Activated T-cell treated with anti-CD3 and anti-CD28 coated beads, Interleukin-2, amount 50 U/mL, for 72 hours (primary cell): ENCODE results near the gene UBTD2. TPM values are rescaled to one million over a fixed set of nuclear protein-coding genes. Genes with fewer than 3 reads are reported as not detected.

ENCODE experiments used
- ATAC-seq, 2 donors: fragments of 150-1000 bp; cut with Tn5 transposase; replicated peaks in 1 of 2; 2 replicates each; pipeline ENCODE4 v1.10.0; 2021; ENCODE audit warnings: moderate library complexity in 2 of 2, mild to moderate bottlenecking in 1 of 2
- DNase-seq, 2 donors: peaks; one replicate each; pipeline ENCODE4 v3.0.0; 2021 to 2022; ENCODE audit warnings: mixed read lengths in 1 of 2
- H3K27ac Mint-ChIP-seq: one replicate; pipeline ENCODE4 v1.8.0; 2022; ENCODE audit warnings: mild to moderate bottlenecking, moderate library complexity, mixed read lengths
- H3K27me3 Mint-ChIP-seq: one replicate; pipeline ENCODE4 v1.8.0; 2022; ENCODE audit warnings: low read depth, mixed read lengths
- H3K36me3 Mint-ChIP-seq, 2 donors: one replicate each; pipeline ENCODE4 v1.8.0; 2022; ENCODE audit warnings: mixed read lengths in 2 of 2, mild to moderate bottlenecking in 1 of 2; ENCODE audit not compliant: insufficient read depth in 2 of 2
- H3K4me1 Mint-ChIP-seq: one replicate; pipeline ENCODE4 v1.8.0; 2022; ENCODE audit warnings: low read depth, mixed read lengths
- H3K4me3 Mint-ChIP-seq, 2 donors: one replicate each; pipeline ENCODE4 v1.8.0; 2022; ENCODE audit warnings: mild to moderate bottlenecking in 2 of 2, mixed read lengths in 2 of 2, moderate library complexity in 2 of 2
- H3K9me3 Mint-ChIP-seq, 2 donors: one replicate each; pipeline ENCODE4 v1.8.0; 2022; ENCODE audit warnings: mixed read lengths in 2 of 2
- total RNA-seq, 2 donors: library from RNA; stranded (reverse); gene quantifications; one replicate each; pipeline ENCODE4 v1.2.3, GENCODE V29; 2022

The UBTD2 gene
- total RNA-seq, 2 donors from 2014 or later: 6.5 to 7.2 TPM

DNA sequence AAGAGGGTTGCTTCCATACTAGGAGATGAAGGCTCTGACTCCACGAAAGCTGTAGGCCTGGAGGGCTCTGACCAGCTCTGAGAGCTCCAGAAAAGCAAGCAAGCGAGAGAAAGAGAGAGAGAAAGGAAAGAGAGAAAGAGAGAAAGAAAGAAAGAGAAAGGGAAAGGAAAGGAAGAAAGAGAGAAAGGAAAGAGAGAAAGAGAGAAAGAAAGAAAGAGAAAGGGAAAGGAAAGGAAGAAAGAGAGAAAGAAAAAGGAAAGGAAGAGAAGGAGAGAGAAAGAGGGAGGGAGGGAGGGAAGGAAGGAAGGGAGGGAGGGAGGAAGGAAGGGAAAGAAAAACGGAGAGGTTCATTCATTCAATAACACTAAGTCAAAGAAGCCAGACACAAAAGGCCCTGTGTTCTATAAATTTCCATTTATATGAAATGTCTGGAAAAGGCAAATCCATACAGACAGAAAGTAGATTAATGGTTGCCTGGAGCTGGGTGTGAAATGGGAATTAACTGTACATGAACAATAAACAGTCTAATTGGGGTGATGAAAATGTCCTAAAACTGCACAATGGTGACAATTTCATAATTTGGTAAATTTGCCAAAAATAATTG, 93.8 kb downstream of the UBTD2 start:
- DNase-seq (no peak), ATAC-seq (no peak)
- Mint-ChIP-seq H3K36me3 (peaks cover 10 to 13% of the 10 kb centered on the region in 2 donors), H3K27me3 (peaks cover 8% of the 10 kb centered on the region), H3K4me1 (peaks cover 18% of the 10 kb centered on the region), H3K4me3 (no peak overlapping the region), H3K27ac (peak overlapping the region; percentile 52), H3K9me3 (no peaks in the 10 kb centered on the region)

DNA sequence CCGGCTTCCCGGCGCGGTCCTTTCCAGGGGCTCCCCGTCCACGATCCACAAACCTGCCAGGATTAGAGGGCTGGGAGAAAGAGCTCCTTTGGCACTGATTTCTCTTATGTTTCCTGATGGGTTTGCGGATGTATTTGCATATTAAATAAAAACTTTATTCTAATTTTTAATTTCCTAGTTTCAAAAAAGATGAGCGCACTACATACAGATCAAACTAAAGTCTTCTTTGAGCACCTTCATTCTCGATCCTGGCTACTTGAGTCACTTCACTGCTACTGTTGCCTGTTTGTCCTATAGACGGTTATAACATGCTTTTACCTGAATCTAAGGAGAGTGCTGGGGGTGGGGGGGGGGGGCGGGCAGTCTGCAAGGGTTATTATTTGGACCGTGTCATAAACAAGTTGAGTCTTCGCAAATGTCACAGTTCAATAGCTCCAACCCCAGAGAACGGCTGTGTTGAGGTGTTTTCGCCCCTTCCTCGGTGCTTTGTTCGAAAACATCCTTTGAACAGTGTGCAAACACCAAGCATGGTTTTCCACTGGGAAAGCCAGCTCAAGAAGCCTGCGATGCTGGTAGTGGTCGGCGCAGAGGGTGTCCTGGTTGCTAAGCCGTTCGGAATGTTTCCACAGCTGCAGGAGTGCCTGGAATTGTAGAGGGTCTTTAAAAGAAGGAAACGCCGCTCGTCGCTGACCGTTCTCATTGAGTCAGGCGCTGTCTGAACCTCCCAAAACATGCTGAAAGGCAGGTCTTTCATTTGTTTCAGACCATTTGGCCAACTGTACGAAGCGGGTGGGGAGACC, 94.5 kb downstream of the UBTD2 start:
- no peak for DNase-seq
- peaks cover 8% of the 10 kb centered on the region for H3K27me3 Mint-ChIP-seq
- no peak for ATAC-seq
- H3K36me3 Mint-ChIP-seq: peaks cover 13% of the 10 kb centered on the region in 2 donors
- no peak overlapping the region for H3K27ac Mint-ChIP-seq
- no peaks in the 10 kb centered on the region for H3K9me3 Mint-ChIP-seq
- peak overlapping the region; percentile 83 to 91 for H3K4me3 Mint-ChIP-seq
- H3K4me1 Mint-ChIP-seq: peaks cover 25% of the 10 kb centered on the region

DNA sequence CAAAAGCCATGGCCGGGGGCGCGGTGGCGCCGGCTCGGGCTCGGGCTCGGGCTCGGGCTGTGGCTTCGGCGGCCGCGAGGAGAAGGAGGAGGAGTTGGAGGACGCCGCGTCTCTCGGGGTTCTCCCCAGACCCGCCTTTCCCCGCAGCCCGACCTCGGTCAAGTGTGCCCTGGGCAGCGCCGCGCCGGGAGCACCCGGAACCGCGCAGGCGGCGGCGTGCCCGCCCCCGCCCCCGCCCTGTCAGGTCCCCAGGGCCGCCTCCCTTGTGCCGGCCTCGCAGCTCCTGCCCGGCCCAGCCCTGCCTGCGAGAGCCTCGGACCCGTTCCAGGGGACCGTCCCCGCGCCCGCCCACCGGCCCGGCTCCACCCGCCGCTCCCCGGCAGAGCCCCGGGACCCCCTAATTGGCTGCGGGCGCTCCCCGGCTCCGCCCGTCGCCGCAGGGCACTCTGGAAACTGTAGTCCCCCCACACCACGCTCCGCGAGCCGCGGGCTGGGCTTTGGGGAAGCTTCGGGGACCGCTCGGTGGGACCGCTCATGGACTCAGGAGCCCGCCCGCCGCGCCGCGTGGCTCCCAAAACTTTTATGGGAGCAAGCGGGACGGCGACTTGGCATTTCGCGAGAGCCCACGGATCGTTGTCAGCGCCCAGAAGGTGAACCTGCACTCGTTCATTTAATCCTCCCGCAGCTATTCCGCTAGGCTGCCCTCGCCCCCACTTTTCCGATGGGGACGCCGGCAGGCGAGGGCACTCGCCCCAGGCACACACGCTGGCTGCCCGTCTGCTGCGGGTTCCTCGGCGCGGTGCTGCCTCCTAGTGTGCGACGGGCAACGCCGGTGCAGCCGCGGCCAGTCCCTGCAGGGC, 95.3 kb downstream of the UBTD2 start, which contains the start of gene STK10:
Gene STK10 (minus strand): TSS at position 192 of the 860 bp plus-strand sequence. CDS start 182 bp downstream, at position 10.
- ATAC-seq: peak; percentile 76 to 80
- H3K36me3 Mint-ChIP-seq: peaks cover 13 to 17% of the 10 kb centered on the region in 2 donors
- peaks cover 34% of the 10 kb centered on the region for H3K4me1 Mint-ChIP-seq
- peaks cover 8% of the 10 kb centered on the region for H3K27me3 Mint-ChIP-seq
- H3K4me3 Mint-ChIP-seq: peak within 1 kb of the TSS; percentile 91 to 99
- H3K9me3 Mint-ChIP-seq: no peaks in the 10 kb centered on the region
- DNase-seq: peak; percentile 92
- H3K27ac Mint-ChIP-seq: peak within 1 kb of the TSS; percentile 77

GRCh38 chr5:172187118-172188032, 96.2 kb downstream of the UBTD2 start:
- peak overlapping the region; percentile 91 to 99 for H3K4me3 Mint-ChIP-seq
- H3K4me1 Mint-ChIP-seq: peaks cover 43% of the 10 kb centered on the region
- H3K9me3 Mint-ChIP-seq: no peaks in the 10 kb centered on the region
- H3K27me3 Mint-ChIP-seq: peaks cover 8% of the 10 kb centered on the region
- peak; percentile 78 to 80 for DNase-seq
- ATAC-seq: peak; percentile 48 to 57
- peak overlapping the region; percentile 77 for H3K27ac Mint-ChIP-seq
- H3K36me3 Mint-ChIP-seq: peaks cover 15 to 22% of the 10 kb centered on the region in 2 donors

DNA sequence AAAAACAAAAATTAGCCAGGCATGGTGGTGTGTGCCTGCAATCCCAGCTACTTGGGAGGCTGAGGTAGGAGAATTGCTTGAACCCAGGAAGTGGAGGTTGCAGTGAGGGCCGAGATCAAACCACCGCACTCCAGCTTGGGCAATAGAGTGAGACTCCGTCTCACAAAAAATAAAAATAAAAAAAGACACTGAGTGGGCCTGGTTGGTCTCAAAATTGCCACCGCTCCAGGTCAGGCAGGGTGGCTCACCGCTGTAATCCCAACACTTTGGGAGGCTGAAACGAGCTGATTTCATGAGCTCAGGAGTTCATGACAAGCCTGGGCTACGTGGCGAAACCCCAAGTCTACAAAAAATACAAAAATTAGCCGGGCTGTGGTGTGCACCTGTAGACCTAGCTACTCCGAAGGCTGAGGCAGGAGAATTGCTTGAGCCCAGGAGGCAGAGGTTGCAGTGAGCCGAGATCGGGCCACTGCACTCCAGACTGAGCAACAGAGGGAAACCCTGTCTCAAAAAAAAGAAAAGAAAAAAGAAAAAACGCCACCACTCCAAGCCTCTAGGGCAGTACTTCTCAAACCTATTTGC, 97.4 kb downstream of the UBTD2 start:
- DNase-seq (no peak), ATAC-seq (no peak)
- no peaks in the 10 kb centered on the region for H3K9me3 Mint-ChIP-seq
- H3K27ac Mint-ChIP-seq: peak overlapping the region; percentile 77
- peaks cover 8% of the 10 kb centered on the region for H3K27me3 Mint-ChIP-seq
- H3K4me1 Mint-ChIP-seq: peaks cover 51% of the 10 kb centered on the region
- peak overlapping the region; percentile 91 to 99 for H3K4me3 Mint-ChIP-seq
- peaks cover 15 to 23% of the 10 kb centered on the region in 2 donors for H3K36me3 Mint-ChIP-seq

DNA sequence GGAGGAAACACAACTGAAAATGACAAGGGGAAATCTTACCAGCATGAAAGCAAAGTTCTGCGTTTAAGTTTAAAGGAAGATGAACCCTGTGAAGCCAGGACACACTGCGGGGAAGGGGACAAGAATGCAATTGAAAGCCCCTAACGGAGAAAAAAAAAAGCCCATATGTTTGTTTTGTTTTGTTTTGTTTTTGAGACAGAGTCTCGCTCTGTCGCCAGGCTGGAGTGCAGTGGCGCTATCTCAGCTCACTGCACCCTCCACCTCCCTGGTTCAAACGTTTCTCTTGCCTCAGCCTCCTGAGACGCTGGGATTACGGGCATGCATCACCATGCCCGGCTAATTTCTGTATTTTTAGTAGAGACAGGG, 98.5 kb downstream of the UBTD2 start:
- no peaks in the 10 kb centered on the region for H3K9me3 Mint-ChIP-seq
- H3K4me3 Mint-ChIP-seq: peak overlapping the region; percentile 91 to 99
- peaks cover 8% of the 10 kb centered on the region for H3K27me3 Mint-ChIP-seq
- H3K4me1 Mint-ChIP-seq: peaks cover 63% of the 10 kb centered on the region
- DNase-seq (no peak), ATAC-seq (no peak)
- H3K27ac Mint-ChIP-seq: peak overlapping the region; percentile 94
- H3K36me3 Mint-ChIP-seq: peaks cover 21 to 29% of the 10 kb centered on the region in 2 donors

GRCh38 chr5:172183881-172184280, 99.7 kb downstream of the UBTD2 start:
- Mint-ChIP-seq H3K36me3 (peaks cover 21 to 29% of the 10 kb centered on the region in 2 donors), H3K9me3 (no peaks in the 10 kb centered on the region), H3K4me1 (peaks cover 75% of the 10 kb centered on the region), H3K27me3 (no peaks in the 10 kb centered on the region), H3K4me3 (peak overlapping the region; percentile 91 to 99), H3K27ac (peak overlapping the region; percentile 94)
- DNase-seq: no peak
- ATAC-seq: no peak

GRCh38 chr5:172182291-172182690, 101.3 kb downstream of the UBTD2 start:
- Mint-ChIP-seq H3K36me3 (peaks cover 21 to 30% of the 10 kb centered on the region in 2 donors), H3K4me1 (peaks cover 90% of the 10 kb centered on the region), H3K27ac (no peak overlapping the region), H3K4me3 (no peak overlapping the region), H3K9me3 (no peaks in the 10 kb centered on the region), H3K27me3 (no peaks in the 10 kb centered on the region)
- no peak for DNase-seq
- ATAC-seq: no peak

- H3K9me3 Mint-ChIP-seq: no peaks in the 10 kb centered on the region
- H3K4me3 Mint-ChIP-seq: peak overlapping the region; percentile 76 to 97
- peaks cover 97% of the 10 kb centered on the region for H3K4me1 Mint-ChIP-seq
- no peak for ATAC-seq
- peak in 1 of 2 donors; percentile 15 for DNase-seq
- no peaks in the 10 kb centered on the region for H3K27me3 Mint-ChIP-seq
- H3K27ac Mint-ChIP-seq: peak overlapping the region; percentile 78
- peaks cover 16 to 28% of the 10 kb centered on the region in 2 donors for H3K36me3 Mint-ChIP-seq
Measured at GRCh38 chr5:172180936-172181335, 102.6 kb downstream of the UBTD2 start.

GRCh38 chr5:172178991-172179989, 104.3 kb downstream of the UBTD2 start:
- peaks cover 13 to 21% of the 10 kb centered on the region in 2 donors for H3K36me3 Mint-ChIP-seq
- H3K27me3 Mint-ChIP-seq: no peaks in the 10 kb centered on the region
- DNase-seq (peak; percentile 62 to 65), ATAC-seq (peak; percentile 30 to 52)
- H3K4me3 Mint-ChIP-seq: peak overlapping the region; percentile 72 to 97
- no peaks in the 10 kb centered on the region for H3K9me3 Mint-ChIP-seq
- peak overlapping the region; percentile 81 for H3K27ac Mint-ChIP-seq
- peaks cover 95% of the 10 kb centered on the region for H3K4me1 Mint-ChIP-seq
